Endothelial cell of umbilical vein (primary cell): Measurements from ENCODE around the gene PTBP3. TPM values are rescaled to one million over a fixed set of nuclear protein-coding genes. Genes with fewer than 3 reads are reported as not detected.

ENCODE experiments used
- BruUV-seq: library from RNA; stranded (reverse); fragments of 400-500 nt; replicated peaks from 2 replicates; lab custom pipeline; 2021; lab: Mats Ljungman, UMichigan
- CTCF ChIA-PET: fragments of 300-600, 350-600 bp; sonication (Branson Sonifier 250); formaldehyde crosslinking; loops from one replicate; lab custom pipeline; 2021; ENCODE audit warnings: antibody characterized with exemption, inconsistent platforms; lab: Charles Lee
- POLR2A ChIA-PET: fragments of 300-600, 350-600 bp; sonication (Branson Sonifier 250); formaldehyde crosslinking; loops from one replicate; lab custom pipeline; 2021; ENCODE audit warnings: antibody characterized with exemption, inconsistent platforms; lab: Charles Lee
- DNase-seq: peaks from one replicate; pipeline ENCODE4 v3.0.0-alpha.2; 2011; ENCODE audit warnings: low read depth, low spot score
- FAIRE-seq: peaks from 2 replicates; lab custom pipeline; 2011; peaks lifted over from hg19 to GRCh38; lab: Jason Lieb, UNC
- H2AFZ ChIP-seq: 2 replicates; pipeline ENCODE4 v1.6.0; 2012; ENCODE audit warnings: low read depth, low read length, control low read depth, inconsistent platforms
- H3K27ac ChIP-seq: 2 replicates; pipeline ENCODE4 v1.5.1; 2011; ENCODE audit warnings: low read depth, mild to moderate bottlenecking, control low read depth, low read length, moderate library complexity; ENCODE audit not compliant: insufficient read depth
- H3K27me3 ChIP-seq, 2 experiments: 2 replicates each; pipeline versions ENCODE4 v1.6.0 to v1.6.1; 2011; ENCODE audit warnings: low read length in 2 of 2, mixed read lengths in 1 of 2; ENCODE audit not compliant: control insufficient read depth in 2 of 2, insufficient read depth in 2 of 2
- H3K36me3 ChIP-seq, 2 experiments: 2 replicates in 1 of 2; 3 replicates in 1 of 2; pipeline ENCODE4 v1.5.1; 2011; ENCODE audit warnings: low read length in 2 of 2, mild to moderate bottlenecking in 1 of 2, moderate library complexity in 1 of 2; ENCODE audit not compliant: control insufficient read depth in 2 of 2, insufficient read depth in 2 of 2; ENCODE audit errors: extremely low read depth in 1 of 2
- H3K4me1 ChIP-seq: 3 replicates; pipeline ENCODE4 v1.5.1; 2011; ENCODE audit warnings: mild to moderate bottlenecking, low read length; ENCODE audit not compliant: control insufficient read depth, insufficient read depth; ENCODE audit errors: extremely low read depth
- H3K4me2 ChIP-seq: 2 replicates; pipeline ENCODE4 v1.6.1; 2011; ENCODE audit warnings: low read length, control low read depth, mixed read lengths; ENCODE audit not compliant: insufficient read depth
- H3K4me3 ChIP-seq, 3 experiments: fragments of 200-600 bp in 1 of 3; sonication (generic), shearing (Covaris generic) in 1 of 3; replicated peaks in 1 of 3; 2 replicates each; pipeline ENCODE4 v1.5.1; 2011 to 2016; ENCODE audit warnings: control low read depth in 3 of 3, low read length in 3 of 3, mild to moderate bottlenecking in 2 of 3, inconsistent platforms in 1 of 3, low read depth in 1 of 3, moderate library complexity in 1 of 3; ENCODE audit not compliant: insufficient read depth in 1 of 3
- H3K79me2 ChIP-seq: 2 replicates; pipeline ENCODE4 v1.6.0; 2012; ENCODE audit warnings: low read length, inconsistent platforms; ENCODE audit not compliant: control insufficient read depth, insufficient read depth
- H3K9ac ChIP-seq: replicated peaks from 2 replicates; pipeline ENCODE3; 2011; ENCODE audit warnings: low read length, control low read depth; ENCODE audit not compliant: insufficient read depth; ENCODE audit errors: extremely low read depth
- H3K9me1 ChIP-seq: replicated peaks from 3 replicates; pipeline ENCODE4 v1.6.0; 2011; ENCODE audit warnings: mild to moderate bottlenecking, low read length; ENCODE audit not compliant: control insufficient read depth, insufficient read depth; ENCODE audit errors: extremely low read depth
- H3K9me3 ChIP-seq: replicated peaks from 2 replicates; pipeline ENCODE4 v1.5.1; 2012; ENCODE audit warnings: low read length, inconsistent platforms; ENCODE audit not compliant: control insufficient read depth, insufficient read depth
- H4K20me1 ChIP-seq: replicated peaks from 2 replicates; pipeline ENCODE3; 2011; ENCODE audit warnings: mild to moderate bottlenecking, low read length; ENCODE audit not compliant: control insufficient read depth, insufficient read depth; ENCODE audit errors: extremely low read depth
- CTCF ChIP-seq, 2 donors: IDR thresholded peaks; 1 replicate in 1 of 2; 2 replicates in 1 of 2; pipeline ENCODE4 v1.5.1; 2011; ENCODE audit warnings: low read length in 2 of 2, mild to moderate bottlenecking in 2 of 2, moderate library complexity in 2 of 2, control low read depth in 1 of 2, inconsistent platforms in 1 of 2, low read depth in 1 of 2; ENCODE audit not compliant: insufficient read depth in 1 of 2; ENCODE audit errors: extremely low read depth in 1 of 2
- EZH2 ChIP-seq: IDR thresholded peaks from 2 replicates; pipeline ENCODE4 v1.6.1; 2012; ENCODE audit warnings: borderline replicate concordance, low read depth, mild to moderate bottlenecking, moderate library complexity, low read length, inconsistent platforms; ENCODE audit not compliant: severe bottlenecking
- FOS ChIP-seq: IDR thresholded peaks from 2 replicates; pipeline ENCODE4 v1.6.1; 2011; ENCODE audit warnings: mild to moderate bottlenecking, low read length, moderate library complexity, borderline replicate concordance; ENCODE audit not compliant: insufficient read depth
- GATA2 ChIP-seq: IDR thresholded peaks from 2 replicates; pipeline ENCODE4 v1.7.0; 2011; ENCODE audit warnings: low read depth, mild to moderate bottlenecking, moderate library complexity, mixed read lengths, low read length; ENCODE audit not compliant: insufficient read length, insufficient read depth
- JUN ChIP-seq: IDR thresholded peaks from 2 replicates; pipeline ENCODE4 v1.6.1; 2011; ENCODE audit warnings: borderline replicate concordance, low read depth; ENCODE audit not compliant: insufficient read length, insufficient read depth
- MAX ChIP-seq: IDR thresholded peaks from 2 replicates; pipeline ENCODE4 v1.6.1; 2011; ENCODE audit not compliant: insufficient read depth, insufficient read length
- MYC ChIP-seq: IDR thresholded peaks from one replicate; pipeline ENCODE4 v1.6.1; 2011; ENCODE audit warnings: mild to moderate bottlenecking, low read depth, low read length
- POLR2A ChIP-seq: IDR thresholded peaks from 2 replicates; pipeline ENCODE4 v1.6.1; 2012; ENCODE audit warnings: low read depth, mild to moderate bottlenecking, control low read depth, low read length
- POLR2AphosphoS5 ChIP-seq: IDR thresholded peaks from 2 replicates; pipeline ENCODE4 v1.6.1; 2012; ENCODE audit warnings: low read depth, mild to moderate bottlenecking, control low read depth, low read length, moderate library complexity; ENCODE audit not compliant: insufficient read depth
- dilution Hi-C: fragments of 300-500 bp; cut with MboI; formaldehyde crosslinking; loops from one replicate; pipeline ENCODE4 v1.15.0; 2019; ENCODE audit warnings: low sequenced_read_pairs; ENCODE audit not compliant: extremely low pct_ligation_motif_present
- intact Hi-C: fragments of 100-400 bp; cut with micrococcal nuclease; formaldehyde crosslinking; loops from one replicate; pipeline ENCODE4 v1.10.0; 2022
- polyA plus RNA-seq, 4 experiments: library from polyadenylated mRNA; depleted of rRNA in 3 of 4; stranded (reverse) in 3 of 4; unstranded in 1 of 4; fragments of >200 nt; gene quantifications; 2 replicates each; pipeline versions ENCODE4 v1.2.1 to v1.2.3, GENCODE V29; 2011 to 2012; ENCODE audit warnings: missing spikeins in 1 of 4
- total RNA-seq: library from RNA; stranded (reverse); gene quantifications from 2 replicates; pipeline ENCODE4 v1.2.3, GENCODE V29; 2021

PTBP3 gene
- total and polyA plus RNA-seq, 2 donors (not counting 3 experiments of a cell fraction or from before 2014, with no cell fraction given), result 42.4 to 75.0 TPM

GRCh38 chr9:112170235-112170634 lies 163.2 kb downstream of the PTBP3 start:
- ChIA-PET CTCF (interaction anchor here (1.0 to 1.2 kb wide), 2 partner anchors 62 to 68 kb away, joined by 3 read pairs; no protein-coding TSS in a partner anchor), POLR2A (no interaction called here)
- Histone ChIP-seq H3K9ac (no peak overlapping the region), H3K79me2 (peaks cover 21% of the 10 kb centered on the region), H3K4me3 (no peak overlapping the region), H3K9me1 (no peaks in the 10 kb centered on the region), H3K9me3 (no peaks in the 10 kb centered on the region), H3K27me3 (no peaks in the 10 kb centered on the region), H3K27ac (no peak overlapping the region), H2AFZ (no peak overlapping the region), H3K4me2 (no peak overlapping the region), H3K4me1 (peaks cover 6% of the 10 kb centered on the region), H4K20me1 (peaks cover 2% of the 10 kb centered on the region), H3K36me3 (no peaks in the 10 kb centered on the region)
- FAIRE-seq (no peak), DNase-seq (no peak)
- intact Hi-C loops, result no loop called here
- TF ChIP-seq FOS, result no peak
- TF ChIP-seq MAX, result no peak
- TF ChIP-seq JUN, result no peak
- no peak for TF ChIP-seq POLR2A
- no peak for TF ChIP-seq CTCF (IDR thresholded peaks at IDR 0.05; ENCODE audit: extremely low read depth in 1 of 2, insufficient read depth in 1 of 2, low read depth in 1 of 2, low read length in 2 of 2)
- TF ChIP-seq POLR2AphosphoS5, result no peak
- no peak for TF ChIP-seq EZH2
- no peak for TF ChIP-seq GATA2
- no peak for TF ChIP-seq MYC
- no TSS peak for BruUV-seq
- dilution Hi-C loops, result no loop called here
